ENCODE data around the gene ISG15. TPM values are rescaled to one million over a fixed set of nuclear protein-coding genes. Genes with fewer than 3 reads are reported as not detected.
"Not testable (repeated sequence)": the region's sequence is repeated elsewhere in the genome, so short reads cannot be mapped to it uniquely, and the experiment has no call there.

The ISG15 gene
- total and polyA plus RNA-seq, 8 donors: 8.3 to 90.0 (median 15.7) TPM

DNA sequence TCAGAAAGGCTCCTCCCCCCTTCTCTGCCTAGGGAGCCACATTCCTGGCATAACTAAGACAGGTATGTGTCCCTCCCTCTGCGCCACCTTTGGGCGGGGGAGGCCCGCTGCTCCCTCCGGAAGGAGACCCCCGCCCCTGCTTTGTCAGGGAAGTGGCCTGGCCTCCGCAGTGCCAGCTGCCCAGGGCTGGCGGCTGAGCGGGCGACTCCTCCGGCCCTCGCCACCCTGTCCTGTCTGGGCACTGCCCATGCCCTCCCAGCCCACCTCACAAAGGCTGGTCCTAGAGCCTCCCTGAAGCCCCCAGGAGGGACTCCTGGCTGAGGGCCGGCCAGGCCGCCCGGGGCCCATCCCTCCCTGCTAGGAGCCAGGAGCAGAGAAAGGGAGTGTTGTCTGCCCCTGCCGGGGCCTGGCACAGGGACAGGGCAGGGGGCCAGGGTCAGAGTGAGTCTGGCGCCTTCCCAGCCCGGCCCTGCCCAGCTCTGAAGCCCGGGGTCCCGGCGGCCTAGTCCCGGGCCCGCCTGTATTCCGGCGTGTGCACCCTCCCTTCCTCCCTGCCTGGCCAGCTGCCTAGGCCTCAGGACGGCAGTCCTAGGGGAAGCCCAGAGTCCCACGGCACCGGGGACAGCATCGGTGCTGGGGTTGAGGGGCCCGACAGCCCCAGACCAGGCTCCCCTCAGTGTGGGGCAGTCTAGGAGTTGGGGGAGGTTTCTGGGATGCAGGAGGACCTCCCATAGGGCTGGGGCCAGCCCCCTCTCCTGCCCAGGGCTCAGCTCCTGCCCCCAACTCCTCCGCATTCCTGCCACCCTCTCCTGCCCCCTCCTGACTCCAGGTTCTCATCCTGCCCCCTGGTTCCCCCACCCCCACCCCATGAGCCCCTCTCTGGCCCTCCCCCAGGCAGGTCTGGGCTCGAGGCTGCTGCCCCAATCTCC, 11.7 kb downstream of the ISG15 start:
- H3K27me3 ChIP-seq: peaks cover 0 to 36% of the 10 kb centered on the region in 2 donors
- H3K27ac ChIP-seq: peak overlapping the region; percentile 66 to 70
- intact Hi-C loops (cut with DNase I): no loop called here
- DNase-seq: peak in 3 of 4 donors; percentile 80 to 90 (median 82)
- TF ChIP-seq CTCF (IDR thresholded peaks at IDR 0.05): no peak
- H3K36me3 ChIP-seq: no peaks in the 10 kb centered on the region
- H3K9me3 ChIP-seq: no peaks in the 10 kb centered on the region
- ATAC-seq: peak; percentile 81
- H3K4me1 ChIP-seq: peaks cover 13 to 49% of the 10 kb centered on the region in 2 donors
- H3K4me3 ChIP-seq: peak overlapping the region; percentile 6 to 15

DNA sequence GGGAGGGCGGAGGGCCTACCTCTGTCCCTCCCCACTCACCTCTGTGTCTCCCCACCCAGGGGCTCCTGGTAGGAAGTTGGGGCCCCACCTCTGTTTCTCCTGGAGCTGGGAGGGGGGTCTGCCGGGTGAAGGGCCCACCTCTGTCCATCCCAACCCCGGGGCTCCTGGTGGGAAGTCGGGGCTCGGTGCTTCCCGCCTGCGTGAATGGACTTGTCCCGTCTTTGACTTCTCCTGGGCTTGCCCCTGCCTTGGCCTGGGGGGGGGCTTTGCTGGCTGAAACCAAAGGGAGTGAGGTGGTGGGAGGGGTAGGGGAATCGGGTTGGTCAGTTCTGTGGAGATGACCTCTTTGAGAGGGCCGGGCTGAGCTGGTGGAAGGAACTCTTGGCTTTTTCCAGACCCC, 12.4 kb downstream of the ISG15 start:
- H3K27me3 ChIP-seq: peaks cover 0 to 29% of the 10 kb centered on the region in 2 donors
- no peaks in the 10 kb centered on the region for H3K36me3 ChIP-seq
- H3K9me3 ChIP-seq: no peaks in the 10 kb centered on the region
- no peak overlapping the region for H3K4me3 ChIP-seq
- peaks cover 10 to 43% of the 10 kb centered on the region in 2 donors for H3K4me1 ChIP-seq
- ATAC-seq (no peak), DNase-seq (no peak)
- intact Hi-C loops (cut with DNase I): no loop called here
- H3K27ac ChIP-seq: no peak overlapping the region
- TF ChIP-seq CTCF (IDR thresholded peaks at IDR 0.05): no peak

- H3K4me1 ChIP-seq: peaks cover 5 to 32% of the 10 kb centered on the region in 2 donors
- no peak for ATAC-seq
- TF ChIP-seq CTCF (IDR thresholded peaks at IDR 0.05): no peak
- no peak overlapping the region for H3K27ac ChIP-seq
- no peak for DNase-seq
- intact Hi-C loops (cut with DNase I): no loop called here
- H3K9me3 ChIP-seq: no peaks in the 10 kb centered on the region
- peaks cover 0 to 25% of the 10 kb centered on the region in 2 donors for H3K27me3 ChIP-seq
- no peak overlapping the region for H3K4me3 ChIP-seq
- no peaks in the 10 kb centered on the region for H3K36me3 ChIP-seq
Observed at GRCh38 chr1:1026599-1027413, 13.5 kb downstream of the ISG15 start.

GRCh38 chr1:1027791-1028190, 14.5 kb downstream of the ISG15 start:
- intact Hi-C loops (cut with DNase I): no loop called here
- H3K36me3 ChIP-seq: no peaks in the 10 kb centered on the region
- H3K9me3 ChIP-seq: no peaks in the 10 kb centered on the region
- ATAC-seq (no peak), DNase-seq (no peak)
- H3K4me3 ChIP-seq: no peak overlapping the region
- peaks cover 0 to 25% of the 10 kb centered on the region in 2 donors for H3K27me3 ChIP-seq
- TF ChIP-seq CTCF (IDR thresholded peaks at IDR 0.05): no peak
- H3K27ac ChIP-seq: no peak overlapping the region
- peaks cover 9 to 33% of the 10 kb centered on the region in 2 donors for H3K4me1 ChIP-seq

- H3K4me3 ChIP-seq; intact Hi-C loops (cut with DNase I); DNase-seq; H3K36me3 ChIP-seq; H3K9me3 ChIP-seq; ATAC-seq; H3K27ac ChIP-seq: not testable (repeated sequence)
- Histone ChIP-seq H3K27me3 (peaks cover 13 to 49% of the 10 kb centered on the region in 2 donors), H3K4me1 (peaks cover 6 to 28% of the 10 kb centered on the region in 2 donors)
Observed at GRCh38 chr1:1030867-1031658, 17.8 kb downstream of the ISG15 start.
